ENCODE results near the gene SYCN.
"Not testable (repeated sequence)": the region's sequence is repeated elsewhere in the genome, so short reads cannot be mapped to it uniquely, and the experiment has no call there.

Gene SYCN

DNA sequence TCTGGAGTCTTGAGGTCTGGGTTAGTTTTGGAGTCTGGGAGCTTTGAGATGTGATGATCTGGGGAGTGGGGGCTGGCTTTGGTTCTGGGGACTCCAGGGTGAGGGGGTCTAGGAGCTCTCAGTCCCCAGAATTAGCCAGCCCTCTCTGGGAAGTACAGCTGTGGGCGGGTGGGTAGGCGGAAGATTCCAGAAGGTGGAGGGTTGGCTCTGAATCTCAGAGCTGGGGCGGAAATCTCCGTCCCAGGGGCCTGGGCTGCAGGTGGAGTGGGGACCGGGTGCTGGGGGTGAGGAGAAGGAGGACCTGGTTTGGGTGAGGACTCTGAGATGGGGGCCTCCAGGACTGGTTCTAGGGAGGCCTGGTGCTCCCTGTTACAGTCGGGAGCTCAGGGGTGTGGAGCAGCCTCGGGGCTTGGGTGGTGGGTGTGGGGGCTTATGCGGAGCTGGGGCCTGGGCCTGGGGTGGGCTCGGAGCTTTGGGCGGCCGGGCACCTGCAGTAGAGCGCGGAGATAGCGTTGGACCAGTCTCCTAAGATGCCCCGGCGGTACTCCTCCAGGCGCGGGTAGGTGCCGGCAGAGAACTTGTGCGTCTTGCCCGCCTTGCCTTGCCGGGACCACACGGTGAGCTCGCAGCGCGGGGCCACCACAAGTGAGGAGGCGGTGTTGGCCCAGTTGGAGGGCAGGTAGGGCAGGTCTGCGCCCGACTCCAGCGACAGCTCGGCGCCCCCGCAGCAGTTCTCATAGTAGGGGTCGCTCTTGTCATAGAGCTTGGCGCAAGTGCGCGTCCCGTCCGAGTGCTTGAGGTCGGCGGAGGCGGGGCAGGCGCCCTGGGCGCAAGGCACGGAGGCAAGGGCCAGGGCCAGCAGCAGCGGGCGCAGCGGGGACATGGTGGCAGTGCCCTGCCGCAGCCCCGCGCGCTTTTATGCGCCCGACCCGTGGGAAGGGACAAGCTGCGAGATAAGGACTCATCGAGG is at the start of gene SYCN:
TSS of gene SYCN (minus strand) at position 892 of the 970 bp plus-strand sequence. CDS start at position 883, 9 bp downstream.
- no peak for DNase-seq

GRCh38 chr19:39253374-39254149 is 49.5 kb upstream of the SYCN start:
- DNase-seq, result no peak

GRCh38 chr19:39252458-39252857 is 48.4 kb upstream of the SYCN start:
- DNase-seq, result no peak

DNA sequence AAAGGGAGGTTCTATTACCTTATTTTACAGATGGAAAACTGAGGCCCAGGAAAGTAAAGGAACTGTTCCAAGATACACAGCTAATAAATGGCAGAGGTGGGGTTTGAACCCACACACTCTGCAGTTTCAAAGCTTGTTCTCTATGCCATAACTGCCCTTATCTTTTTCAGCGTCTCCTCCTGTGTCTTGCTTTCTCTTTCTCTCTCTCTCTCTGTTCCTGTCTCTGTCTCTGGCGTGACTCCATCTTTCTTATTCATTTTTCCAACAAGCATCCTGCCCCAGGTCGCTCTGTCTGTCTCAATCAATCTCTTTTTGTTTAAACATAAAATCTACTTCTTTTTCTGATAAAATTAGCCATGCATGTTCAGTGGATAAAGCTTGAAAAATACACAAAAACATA is 47.8 kb upstream of the SYCN start:
- DNase-seq, result no peak

DNA sequence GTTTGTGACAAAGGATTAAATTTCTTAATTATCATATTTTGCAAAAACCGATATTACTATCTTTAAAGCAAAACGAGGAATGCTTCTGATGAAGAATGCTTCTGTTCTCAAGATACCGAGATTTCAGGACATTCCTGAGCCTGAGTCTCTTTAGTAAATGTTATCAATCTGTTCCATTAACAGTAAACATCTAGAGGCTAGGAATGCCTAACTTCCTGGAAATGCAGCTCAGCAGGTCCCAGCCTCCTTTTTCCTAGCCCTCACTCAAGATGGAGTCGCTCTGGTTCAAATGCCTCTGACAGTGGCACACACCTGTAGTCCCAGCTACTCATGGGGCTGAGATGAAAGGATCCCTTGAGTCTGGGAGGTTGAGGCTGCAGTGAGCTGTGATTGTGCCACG is 47.0 kb upstream of the SYCN start:
- DNase-seq, result no peak

- no peak for DNase-seq
Measured at GRCh38 chr19:39248806-39249205, 44.7 kb upstream of the SYCN start, which contains the start of gene IFNL4. IFNL4 (minus strand) TSS chr19:39248856.

GRCh38 chr19:39247701-39248664 is 43.9 kb upstream of the SYCN start:
- DNase-seq, result no peak

- DNase-seq, result peak; percentile 60
Measured at GRCh38 chr19:39246951-39247669, 43.0 kb upstream of the SYCN start.

- DNase-seq, result not testable (repeated sequence)
Measured at GRCh38 chr19:39245166-39245565, 41.1 kb upstream of the SYCN start.

DNA sequence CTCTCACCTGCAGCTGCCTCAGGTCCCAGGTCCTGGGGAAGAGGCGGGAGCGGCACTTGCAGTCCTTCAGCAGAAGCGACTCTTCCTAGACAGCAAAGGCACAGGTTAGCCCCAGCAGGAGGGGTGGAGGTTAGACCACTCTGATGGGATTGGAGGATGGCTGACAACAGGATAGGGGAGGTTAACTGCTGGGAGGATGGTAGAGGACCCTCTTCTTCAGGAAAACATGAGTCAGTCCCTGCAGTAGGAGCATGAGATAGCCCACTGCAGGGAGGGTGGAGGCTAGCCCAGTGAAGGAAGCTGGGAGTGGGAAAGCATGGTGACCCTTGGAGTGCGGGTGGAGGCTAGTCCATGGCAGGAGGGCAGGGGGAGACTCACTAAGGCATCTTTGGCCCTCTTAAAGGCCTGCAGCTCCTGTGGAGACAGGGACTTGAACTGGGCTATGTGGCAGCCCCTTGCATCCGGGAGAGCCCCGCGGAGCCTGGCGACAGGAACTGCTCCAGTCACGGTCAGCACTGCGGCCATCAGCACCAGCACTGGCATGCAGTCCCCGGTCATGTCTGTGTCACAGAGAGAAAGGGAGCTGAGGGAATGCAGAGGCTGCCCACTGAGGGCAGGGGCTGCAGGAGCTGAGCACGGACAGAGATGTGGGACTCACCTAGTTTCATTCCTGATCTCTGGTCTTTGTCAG is 40.5 kb upstream of the SYCN start, which contains the start of gene IFNL3:
TSS of gene IFNL3 (minus strand) at position 597 of the 691 bp plus-strand sequence. CDS start at position 558, 39 bp downstream.
- not testable (repeated sequence) for DNase-seq

DNA sequence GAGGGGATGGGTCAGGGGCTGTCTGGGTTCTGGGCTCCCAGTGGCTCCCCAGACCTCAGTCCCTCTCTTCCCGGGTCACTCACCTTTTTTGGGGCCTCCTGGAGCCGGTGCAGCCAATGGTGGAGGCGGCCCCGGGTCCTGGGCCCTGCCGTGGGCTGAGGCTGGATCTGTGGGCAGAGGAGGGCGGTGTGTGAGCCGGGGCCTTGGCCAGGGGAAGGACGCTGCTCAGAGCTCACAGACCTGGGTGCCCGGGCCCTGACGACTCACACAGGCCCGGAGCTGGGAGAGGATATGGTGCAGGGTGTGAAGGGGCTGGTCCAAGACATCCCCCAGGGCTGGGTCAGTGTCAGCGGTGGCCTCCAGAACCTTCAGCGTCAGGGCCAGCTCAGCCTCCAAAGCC is 39.7 kb upstream of the SYCN start:
- DNase-seq, result not testable (repeated sequence)

DNA sequence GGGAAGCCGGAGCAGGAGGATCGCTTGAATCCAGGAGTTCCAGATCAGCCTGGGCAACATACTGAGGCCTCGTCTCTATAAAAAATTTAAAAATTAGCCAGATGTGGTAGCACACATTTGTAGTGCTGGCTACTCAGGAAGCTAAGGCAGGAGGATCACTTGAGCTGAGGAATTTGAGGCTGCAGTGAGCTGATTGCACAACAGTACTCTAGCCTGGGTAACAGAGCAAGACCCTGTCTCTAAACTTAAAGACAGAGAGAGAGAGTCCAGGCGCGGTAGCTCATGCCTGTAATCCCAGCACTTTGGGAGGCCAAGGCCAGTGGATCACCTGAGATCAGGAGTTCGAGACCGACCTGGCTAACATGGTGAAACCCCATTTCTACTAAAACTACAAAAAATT is 36.4 kb upstream of the SYCN start:
- DNase-seq, result no peak

- no peak for DNase-seq
Measured at GRCh38 chr19:39238944-39239343, 34.9 kb upstream of the SYCN start.

GRCh38 chr19:39238209-39238608 is 34.1 kb upstream of the SYCN start:
- no peak for DNase-seq

DNA sequence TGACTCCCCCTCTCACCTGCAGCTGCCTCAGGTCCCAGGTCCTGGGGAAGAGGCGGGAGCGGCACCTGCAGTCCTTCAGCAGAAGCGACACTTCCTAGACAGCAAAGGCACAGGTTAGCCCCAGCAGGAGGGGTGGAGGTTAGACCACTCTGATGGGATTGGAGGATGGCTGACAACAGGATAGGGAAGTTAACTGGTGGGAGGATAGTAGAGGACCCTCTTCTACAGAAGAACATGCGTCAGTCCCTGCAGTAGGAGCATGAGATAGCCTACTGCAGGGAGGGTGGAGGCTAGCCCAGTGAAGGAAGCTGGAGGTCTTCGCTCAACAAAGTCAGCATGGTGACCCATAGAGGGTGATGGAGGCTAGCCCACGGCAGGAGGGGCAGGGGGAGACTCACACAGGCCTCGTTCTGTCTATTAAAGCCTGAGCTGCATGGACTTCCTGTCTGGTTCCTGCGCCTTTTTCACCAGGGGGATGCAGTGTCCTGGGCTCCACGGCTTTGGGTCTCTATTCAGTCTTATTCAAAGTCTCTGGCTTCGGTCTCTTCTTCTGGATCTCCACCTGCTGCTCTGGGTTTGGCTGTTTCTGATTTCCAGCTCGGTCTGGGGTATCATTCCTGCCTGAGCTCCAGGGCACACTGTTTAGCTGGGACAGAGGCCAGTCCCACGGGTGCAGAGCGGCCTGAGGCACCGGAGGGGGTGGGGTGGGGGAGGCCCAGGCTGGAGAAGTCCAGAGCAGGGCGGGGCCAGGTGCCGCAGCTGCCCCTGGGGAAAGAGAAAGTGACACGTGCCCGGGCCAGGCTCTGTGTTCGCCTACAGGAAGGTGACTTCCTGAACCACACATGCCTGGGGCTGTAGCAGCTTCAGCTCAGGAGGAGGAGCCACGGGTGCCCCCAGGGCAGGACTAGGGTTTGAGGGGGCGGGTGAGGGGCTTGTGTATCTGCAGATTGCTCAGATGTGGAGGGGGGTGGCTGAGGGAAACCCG is 33.4 kb upstream of the SYCN start:
- peak; percentile 47 for DNase-seq

DNA sequence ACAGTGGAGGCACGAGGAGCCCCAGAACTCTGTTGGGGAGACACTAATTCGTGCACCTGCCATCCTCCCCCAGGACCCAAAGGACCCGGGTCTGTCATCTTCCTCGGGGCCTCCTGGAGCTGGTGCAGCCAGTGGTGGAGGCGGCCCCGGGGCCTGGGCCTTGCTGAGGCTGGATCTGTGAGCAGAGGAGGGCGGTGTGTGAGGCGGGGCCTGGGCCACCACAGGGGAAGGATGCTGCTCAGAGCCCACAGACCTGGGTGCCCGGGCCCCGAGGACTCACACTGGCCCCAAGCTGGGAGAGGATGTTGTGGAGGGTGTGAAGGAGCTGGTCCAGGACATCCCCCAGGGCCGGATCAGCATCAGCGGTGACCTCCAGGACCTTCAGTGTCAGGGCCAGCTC is 32.5 kb upstream of the SYCN start:
- peak; percentile 35 for DNase-seq

GRCh38 chr19:39232708-39233107 is 28.6 kb upstream of the SYCN start:
- DNase-seq, result no peak

GRCh38 chr19:39230096-39230764 is 26.2 kb upstream of the SYCN start:
- no peak for DNase-seq

DNA sequence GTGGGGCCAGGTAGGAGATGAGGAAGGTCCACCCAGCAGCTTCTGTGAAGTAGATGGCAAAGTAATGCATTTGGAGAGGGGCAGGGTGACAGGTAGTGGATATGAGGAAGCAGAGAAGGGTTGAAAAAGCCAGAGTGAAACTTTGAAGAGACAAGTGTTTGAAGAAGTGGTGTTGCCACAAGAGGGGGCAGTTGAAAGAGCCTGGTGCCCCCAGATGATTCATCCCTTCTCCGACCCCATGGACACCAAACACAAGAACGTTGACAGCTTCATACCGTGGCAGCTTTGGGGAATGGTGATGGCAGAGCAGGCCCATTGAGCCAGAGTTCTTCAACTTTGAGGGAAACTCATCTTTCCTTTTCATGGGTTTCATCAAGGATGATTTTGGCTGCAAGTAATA is 20.8 kb upstream of the SYCN start:
- DNase-seq, result no peak

All from CD4-positive, alpha-beta T cell treated with Interleukin-21 for 1 hour (primary cell).